OCI-LY1 (cell line): Measurements from ENCODE around the gene COX6A2.

Experiments used
- H2AFZ ChIP-seq: fragments of 200-600 bp; sonication (generic), shearing (Covaris generic); 2 replicates; pipeline ENCODE4 v1.6.0; 2014; ENCODE audit warnings: antibody characterized with exemption, mild to moderate bottlenecking, low read length
- H3F3A ChIP-seq: fragments of 200-600 bp; sonication (generic), shearing (Covaris generic); 2 replicates; pipeline ENCODE4 v1.6.0; 2014; ENCODE audit warnings: mild to moderate bottlenecking, antibody characterized with exemption, low read length, moderate library complexity; ENCODE audit not compliant: insufficient read depth
- H3K27ac ChIP-seq: fragments of 200-600 bp; sonication (generic); 2 replicates; pipeline ENCODE4 v1.5.1; 2014; ENCODE audit warnings: low read length, mixed run types, mild to moderate bottlenecking, low read depth; ENCODE audit not compliant: poor library complexity, severe bottlenecking
- H3K27me3 ChIP-seq: fragments of 200-600 bp; sonication (generic); 2 replicates; pipeline ENCODE4 v1.6.0; 2014; ENCODE audit warnings: antibody characterized with exemption, mild to moderate bottlenecking, low read length, moderate library complexity; ENCODE audit not compliant: insufficient read depth
- H3K36me3 ChIP-seq: fragments of 200-600 bp; sonication (generic); 2 replicates; pipeline ENCODE4 v1.6.1; 2014; ENCODE audit warnings: mild to moderate bottlenecking, antibody characterized with exemption, low read length, moderate library complexity, mixed read lengths; ENCODE audit not compliant: insufficient read depth
- H3K4me1 ChIP-seq: fragments of 200-600 bp; sonication (generic); 2 replicates; pipeline ENCODE4 v1.5.1; 2014; ENCODE audit warnings: mild to moderate bottlenecking, low read length, moderate library complexity; ENCODE audit not compliant: insufficient read depth, severe bottlenecking
- H3K4me2 ChIP-seq: fragments of 200-600 bp; sonication (generic), shearing (Covaris generic); 2 replicates; pipeline ENCODE4 v1.6.1; 2014; ENCODE audit warnings: low read length
- H3K4me3 ChIP-seq: fragments of 200-600 bp; sonication (generic); 2 replicates; pipeline ENCODE4 v1.5.1; 2014; ENCODE audit warnings: low read length, low read depth, mild to moderate bottlenecking, mixed read lengths; ENCODE audit not compliant: poor library complexity, severe bottlenecking
- H3K79me2 ChIP-seq: fragments of 200-600 bp; shearing (Covaris generic); 2 replicates; pipeline ENCODE4 v1.6.1; 2016; ENCODE audit warnings: mixed run types, low read length, mixed read lengths; ENCODE audit not compliant: insufficient read depth
- H3K9ac ChIP-seq: fragments of 200-600 bp; sonication (generic), shearing (Covaris generic); 2 replicates; pipeline ENCODE4 v1.6.1; 2014; ENCODE audit warnings: mild to moderate bottlenecking, low read length, mixed read lengths
- H3K9me2 ChIP-seq: fragments of 200-600 bp; sonication (generic), shearing (Covaris generic); 2 replicates; pipeline ENCODE4 v1.6.1; 2014; ENCODE audit warnings: low read depth, mild to moderate bottlenecking, low read length, mixed read lengths
- H3K9me3 ChIP-seq: fragments of 200-600 bp; shearing (Covaris generic); 2 replicates; pipeline ENCODE4 v1.6.1; 2014; ENCODE audit warnings: low read length, mixed read lengths
- H4K20me1 ChIP-seq: fragments of 200-600 bp; sonication (generic), shearing (Covaris generic); 2 replicates; pipeline ENCODE4 v1.6.0; 2016; ENCODE audit warnings: mild to moderate bottlenecking, low read length; ENCODE audit not compliant: insufficient read depth
- EZH2 ChIP-seq: fragments of 200-600 bp; sonication (generic), shearing (Covaris generic); IDR thresholded peaks from 2 replicates; pipeline ENCODE4 v1.8.0; 2017; ENCODE audit warnings: borderline replicate concordance, mixed run types, mild to moderate bottlenecking, antibody characterized with exemption, low read length, moderate library complexity, mixed read lengths
- TF ChIP-seq, protein P1 (sequence below): fragments of 200-600 bp; sonication (generic), shearing (Covaris generic); IDR thresholded peaks from 2 replicates; pipeline ENCODE4 v1.5.1; 2017; ENCODE audit warnings: mild to moderate bottlenecking, antibody characterized with exemption, low read length, moderate library complexity, mixed read lengths

COX6A2 gene

DNA sequence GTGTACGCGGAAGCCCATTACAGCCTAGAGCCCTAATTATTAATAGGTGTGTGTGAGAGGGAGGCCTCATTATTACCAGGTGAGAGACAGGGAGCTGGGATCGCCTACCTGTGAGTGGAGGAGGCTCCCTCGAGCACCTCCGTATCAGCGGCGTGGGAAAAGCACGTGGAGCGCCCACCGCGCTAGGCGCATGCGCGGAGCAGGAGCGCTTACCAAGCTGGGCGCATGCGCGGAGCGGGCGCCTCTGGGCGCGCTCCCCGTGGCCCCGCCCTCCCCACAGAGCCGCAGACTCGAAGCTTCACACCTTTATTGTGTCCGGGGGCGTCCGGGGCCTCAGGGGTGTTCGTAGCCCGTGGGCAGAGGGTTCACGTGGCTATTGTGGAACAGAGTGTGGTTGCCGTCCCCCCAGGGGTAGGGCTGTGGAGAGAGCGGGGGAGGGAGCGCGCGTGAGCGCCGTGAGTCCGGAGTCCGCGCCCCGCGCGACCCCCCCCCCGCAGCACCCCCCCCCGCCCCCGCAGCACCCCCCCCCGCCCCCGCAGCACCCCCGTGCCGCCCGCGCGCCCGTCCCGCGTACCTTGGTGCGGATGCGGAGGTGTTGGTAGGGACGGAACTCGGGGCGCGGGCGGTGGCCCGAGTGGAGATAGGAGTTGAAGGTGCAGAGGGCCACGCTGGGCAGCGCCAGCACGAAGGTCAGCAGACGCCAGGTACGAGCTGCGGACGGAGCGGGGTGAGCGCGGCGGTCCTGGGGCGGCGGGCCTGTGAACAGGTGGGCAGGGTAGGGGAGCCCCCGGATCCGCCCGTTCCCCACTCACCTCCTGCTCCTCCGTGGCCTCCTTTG lies 500 bp downstream of the COX6A2 start:
- H3K9me2 ChIP-seq, result no peaks in the 10 kb centered on the region
- H3K36me3 ChIP-seq, result no peaks in the 10 kb centered on the region
- no peaks in the 10 kb centered on the region for H3K27me3 ChIP-seq
- no peak overlapping the region for H3K4me3 ChIP-seq
- H3K9ac ChIP-seq, result no peak overlapping the region
- no peaks in the 10 kb centered on the region for H3K4me1 ChIP-seq
- no peak overlapping the region for H3K27ac ChIP-seq
- H3K79me2 ChIP-seq, result no peaks in the 10 kb centered on the region
- no peaks in the 10 kb centered on the region for H3F3A ChIP-seq
- H4K20me1 ChIP-seq, result no peaks in the 10 kb centered on the region
- H3K4me2 ChIP-seq, result no peak overlapping the region
- H2AFZ ChIP-seq, result no peak overlapping the region
- no peaks in the 10 kb centered on the region for H3K9me3 ChIP-seq
- no peak for TF ChIP-seq EZH2
- TF ChIP-seq, protein P1, sequence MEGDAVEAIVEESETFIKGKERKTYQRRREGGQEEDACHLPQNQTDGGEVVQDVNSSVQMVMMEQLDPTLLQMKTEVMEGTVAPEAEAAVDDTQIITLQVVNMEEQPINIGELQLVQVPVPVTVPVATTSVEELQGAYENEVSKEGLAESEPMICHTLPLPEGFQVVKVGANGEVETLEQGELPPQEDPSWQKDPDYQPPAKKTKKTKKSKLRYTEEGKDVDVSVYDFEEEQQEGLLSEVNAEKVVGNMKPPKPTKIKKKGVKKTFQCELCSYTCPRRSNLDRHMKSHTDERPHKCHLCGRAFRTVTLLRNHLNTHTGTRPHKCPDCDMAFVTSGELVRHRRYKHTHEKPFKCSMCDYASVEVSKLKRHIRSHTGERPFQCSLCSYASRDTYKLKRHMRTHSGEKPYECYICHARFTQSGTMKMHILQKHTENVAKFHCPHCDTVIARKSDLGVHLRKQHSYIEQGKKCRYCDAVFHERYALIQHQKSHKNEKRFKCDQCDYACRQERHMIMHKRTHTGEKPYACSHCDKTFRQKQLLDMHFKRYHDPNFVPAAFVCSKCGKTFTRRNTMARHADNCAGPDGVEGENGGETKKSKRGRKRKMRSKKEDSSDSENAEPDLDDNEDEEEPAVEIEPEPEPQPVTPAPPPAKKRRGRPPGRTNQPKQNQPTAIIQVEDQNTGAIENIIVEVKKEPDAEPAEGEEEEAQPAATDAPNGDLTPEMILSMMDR, result no peak

DNA sequence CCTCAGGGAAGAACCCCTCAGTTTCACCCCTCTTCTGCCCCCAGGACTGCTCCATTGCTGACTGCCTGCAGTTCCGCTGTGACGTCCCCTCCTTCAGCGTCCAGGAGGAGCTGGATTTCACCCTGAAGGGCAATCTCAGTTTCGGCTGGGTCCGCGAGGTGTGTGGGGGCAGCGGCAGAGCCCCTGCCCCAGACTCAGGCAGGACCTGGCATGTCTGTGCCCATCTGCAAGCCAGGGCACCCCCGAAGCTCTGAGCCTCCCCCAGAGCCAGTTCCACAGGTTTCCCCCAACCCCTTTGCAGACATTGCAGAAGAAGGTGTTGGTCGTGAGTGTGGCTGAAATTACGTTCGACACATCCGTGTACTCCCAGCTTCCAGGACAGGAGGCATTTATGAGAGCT lies 4.4 kb downstream of the COX6A2 start:
- Histone ChIP-seq H3K4me2 (no peak overlapping the region), H3K4me3 (no peak overlapping the region), H2AFZ (no peak overlapping the region), H3K79me2 (no peaks in the 10 kb centered on the region), H3K9me2 (no peaks in the 10 kb centered on the region), H3K4me1 (no peaks in the 10 kb centered on the region), H3F3A (no peaks in the 10 kb centered on the region), H3K9me3 (no peaks in the 10 kb centered on the region), H4K20me1 (no peaks in the 10 kb centered on the region), H3K9ac (no peak overlapping the region), H3K36me3 (no peaks in the 10 kb centered on the region), H3K27ac (no peak overlapping the region), H3K27me3 (no peaks in the 10 kb centered on the region)
- TF ChIP-seq EZH2, result no peak
- TF ChIP-seq, protein P1, result no peak

DNA sequence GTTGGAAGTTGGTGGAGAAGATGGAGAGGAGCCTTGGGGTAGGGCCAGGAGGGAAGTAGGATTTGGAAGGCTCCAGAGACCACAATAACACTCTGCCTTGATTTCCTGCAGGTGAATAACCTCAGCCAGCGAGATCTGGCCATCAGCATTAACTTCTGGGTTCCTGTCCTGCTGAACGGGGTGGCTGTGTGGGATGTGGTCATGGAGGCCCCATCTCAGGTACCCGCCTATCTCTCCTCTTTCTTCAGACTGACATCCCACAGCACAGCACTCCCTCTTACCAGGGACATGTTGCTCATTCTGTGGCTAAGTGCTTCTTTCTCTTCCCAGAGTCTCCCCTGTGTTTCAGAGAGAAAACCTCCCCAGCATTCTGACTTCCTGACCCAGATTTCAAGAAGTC lies 4.9 kb downstream of the COX6A2 start:
- no peak overlapping the region for H3K27ac ChIP-seq
- no peak overlapping the region for H3K4me3 ChIP-seq
- H3K9me3 ChIP-seq, result no peaks in the 10 kb centered on the region
- H2AFZ ChIP-seq, result no peak overlapping the region
- no peak overlapping the region for H3K4me2 ChIP-seq
- TF ChIP-seq, protein P1, result no peak
- no peak for TF ChIP-seq EZH2
- no peak overlapping the region for H3K9ac ChIP-seq
- no peaks in the 10 kb centered on the region for H3K27me3 ChIP-seq
- no peaks in the 10 kb centered on the region for H3K9me2 ChIP-seq
- H3K4me1 ChIP-seq, result no peaks in the 10 kb centered on the region
- no peaks in the 10 kb centered on the region for H4K20me1 ChIP-seq
- no peaks in the 10 kb centered on the region for H3K79me2 ChIP-seq
- H3K36me3 ChIP-seq, result no peaks in the 10 kb centered on the region
- no peaks in the 10 kb centered on the region for H3F3A ChIP-seq
